HG02970 (cell line): ENCODE data around the gene SULT1C4.
"Not testable (repeated sequence)": the region's sequence is repeated elsewhere in the genome, so short reads cannot be mapped to it uniquely, and the experiment has no call there.

Experiments used
- ATAC-seq: cut with Tn5 transposase; IDR thresholded peaks from one replicate; pipeline ENCODE4 v1.9.1; 2021; ENCODE audit warnings: mild to moderate bottlenecking, moderate library complexity, moderate number of reproducible peaks; ENCODE audit not compliant: unreplicated experiment, low FRiP score

The SULT1C4 gene

DNA sequence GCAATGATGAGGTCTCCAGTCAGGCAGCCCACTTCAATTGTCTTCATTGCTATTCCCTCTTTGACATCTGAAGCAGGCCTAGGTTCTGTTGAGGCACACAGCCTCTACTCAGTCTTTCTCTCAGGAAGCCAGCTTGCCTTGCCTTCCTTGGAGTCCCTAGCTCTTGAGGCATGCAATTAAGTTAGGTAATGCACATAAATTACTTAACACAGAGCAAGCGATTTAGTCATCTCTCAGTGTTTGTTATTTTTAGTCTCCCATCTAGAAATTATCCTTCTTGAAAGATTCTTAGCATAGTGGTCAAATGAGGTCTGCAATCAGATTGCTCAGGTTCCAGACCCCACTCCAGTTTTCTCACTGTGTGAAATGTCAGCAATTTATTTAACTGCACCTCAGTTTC, 32.0 kb downstream of the SULT1C4 start:
- no peak for ATAC-seq

DNA sequence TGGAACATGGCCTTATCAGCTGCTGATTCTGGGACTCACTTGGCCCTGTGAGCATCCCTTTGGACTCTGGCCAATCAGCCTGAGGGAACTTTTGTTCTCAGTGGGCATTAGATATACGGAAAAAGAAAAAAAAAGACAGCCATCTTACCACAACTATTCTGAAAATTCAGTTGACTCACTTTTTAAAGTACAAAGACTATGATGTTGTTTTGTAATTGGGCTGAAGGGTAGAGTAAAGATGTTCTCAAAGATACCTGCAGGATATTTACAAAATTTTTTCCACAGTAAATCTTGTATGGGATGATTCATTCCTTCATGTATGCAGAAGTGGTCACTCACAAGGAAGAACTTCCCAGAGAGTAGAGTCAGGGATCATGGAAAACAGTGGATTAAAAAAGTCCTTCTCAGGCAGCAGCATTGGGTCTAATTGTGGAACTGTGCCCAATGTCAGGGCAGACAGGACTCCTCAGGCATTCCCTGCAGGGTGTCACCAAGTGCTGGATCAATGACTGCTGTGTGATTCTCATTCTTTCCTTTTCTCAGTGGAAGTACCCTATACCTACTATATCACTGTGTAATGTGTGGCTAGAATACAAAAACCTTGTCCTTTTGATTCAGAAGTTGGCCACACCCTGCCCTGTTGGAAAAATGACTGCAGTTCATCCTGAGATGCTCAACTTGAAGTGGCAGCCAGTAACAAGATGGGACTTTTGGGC, 35.4 kb downstream of the SULT1C4 start:
- no peak for ATAC-seq

DNA sequence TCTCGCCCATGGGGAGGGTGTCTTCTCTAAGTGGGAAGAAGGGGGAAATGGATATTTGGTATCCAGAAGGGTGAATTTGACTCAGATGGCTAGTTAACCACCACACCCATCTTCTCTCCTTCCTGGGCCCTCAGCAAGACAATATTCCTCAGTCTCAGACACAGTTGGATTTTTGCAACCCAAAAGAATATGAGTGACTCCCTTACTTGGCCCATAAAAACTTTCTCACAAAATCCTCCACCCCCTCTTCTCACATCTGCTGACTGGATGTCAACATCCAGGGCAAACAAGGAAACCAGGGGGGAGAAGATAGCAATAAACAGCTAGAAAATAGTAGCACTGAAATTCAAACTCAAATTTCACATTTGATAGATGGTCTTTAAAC, 35.9 kb downstream of the SULT1C4 start:
- ATAC-seq, result no peak

DNA sequence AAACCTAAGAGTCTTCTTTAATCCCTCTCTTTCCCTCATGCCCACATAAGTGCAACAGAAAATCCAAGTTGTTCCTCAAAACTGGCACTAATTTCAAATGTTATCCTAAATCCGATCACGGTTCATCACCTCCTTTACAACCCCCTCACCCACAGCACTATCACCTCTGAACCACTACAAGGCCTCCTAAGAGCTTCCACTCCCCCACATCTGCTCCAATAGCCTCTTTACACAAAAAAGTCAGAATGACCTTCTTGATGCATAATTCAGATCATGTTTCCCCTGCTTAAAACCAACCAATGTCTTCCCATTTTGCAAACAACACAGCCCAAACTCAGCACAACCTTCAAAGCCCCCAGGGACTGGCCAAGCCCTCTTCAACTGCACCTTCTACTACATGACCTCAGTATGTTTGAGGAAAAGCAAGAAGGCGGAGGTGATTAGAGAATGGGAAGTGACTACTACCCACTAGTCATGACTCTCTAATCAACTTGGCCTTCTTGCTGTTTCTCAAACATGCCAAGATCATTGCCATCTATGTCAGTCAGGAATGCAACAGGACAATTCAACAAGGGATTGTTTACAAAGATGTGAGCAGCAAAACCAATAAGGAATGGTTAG, 36.6 kb downstream of the SULT1C4 start:
- ATAC-seq, result no peak

DNA sequence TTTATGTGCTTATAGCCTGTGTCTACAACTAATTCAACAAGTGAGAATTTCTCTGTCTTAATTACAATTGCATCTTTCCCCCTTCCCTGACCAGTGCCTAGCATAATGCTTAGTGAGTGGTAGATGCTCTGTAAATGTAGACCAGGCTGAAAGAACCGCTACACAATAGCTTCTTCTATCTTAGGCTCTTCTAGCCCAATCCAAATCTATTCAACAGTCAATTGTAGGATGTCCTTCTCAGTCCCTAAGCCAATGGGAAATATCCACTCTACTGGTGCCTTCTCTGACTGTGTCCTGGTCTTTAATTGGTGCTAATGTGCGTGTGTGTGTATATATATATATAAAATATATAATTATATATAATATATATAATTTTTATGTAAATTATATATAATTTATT, 37.2 kb downstream of the SULT1C4 start:
- ATAC-seq, result no peak

DNA sequence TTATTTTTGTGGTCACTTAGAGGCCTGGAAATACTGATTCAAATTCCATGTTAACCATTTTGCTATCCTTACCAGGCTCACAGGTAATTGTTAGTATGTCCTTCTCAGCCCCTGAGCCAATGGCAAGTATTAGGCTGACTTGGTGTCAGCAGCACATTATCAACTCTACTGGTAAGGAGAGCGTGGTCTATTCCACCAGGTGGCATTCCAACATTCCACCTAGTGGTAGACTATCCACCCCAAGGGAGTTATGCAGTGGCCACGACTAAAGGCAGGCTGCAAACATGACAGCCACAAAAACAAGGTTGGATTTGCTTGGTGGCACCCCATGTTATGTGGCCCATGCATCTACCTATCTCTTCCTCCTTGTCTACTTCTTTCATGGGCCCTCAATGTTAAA, 39.5 kb downstream of the SULT1C4 start:
- no peak for ATAC-seq

DNA sequence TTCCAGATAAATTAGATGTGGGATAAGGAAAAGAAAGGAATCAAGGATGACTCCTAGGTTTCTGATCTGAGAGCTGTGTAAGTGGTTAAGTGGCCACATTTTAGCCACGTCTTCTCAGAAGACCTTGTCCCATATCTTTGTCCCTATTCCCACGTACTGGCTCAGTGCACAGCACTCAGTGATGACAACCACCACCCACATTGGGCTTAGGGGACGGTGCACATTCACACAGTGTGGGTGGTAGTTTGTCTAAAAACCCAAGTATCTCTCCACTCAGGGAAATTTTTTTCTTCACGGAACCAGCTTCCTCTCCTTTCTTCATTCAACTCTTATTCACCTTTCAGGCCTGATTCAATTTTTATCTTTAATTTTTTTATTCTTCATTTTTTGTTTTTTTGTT, 40.7 kb downstream of the SULT1C4 start:
- ATAC-seq, result no peak

DNA sequence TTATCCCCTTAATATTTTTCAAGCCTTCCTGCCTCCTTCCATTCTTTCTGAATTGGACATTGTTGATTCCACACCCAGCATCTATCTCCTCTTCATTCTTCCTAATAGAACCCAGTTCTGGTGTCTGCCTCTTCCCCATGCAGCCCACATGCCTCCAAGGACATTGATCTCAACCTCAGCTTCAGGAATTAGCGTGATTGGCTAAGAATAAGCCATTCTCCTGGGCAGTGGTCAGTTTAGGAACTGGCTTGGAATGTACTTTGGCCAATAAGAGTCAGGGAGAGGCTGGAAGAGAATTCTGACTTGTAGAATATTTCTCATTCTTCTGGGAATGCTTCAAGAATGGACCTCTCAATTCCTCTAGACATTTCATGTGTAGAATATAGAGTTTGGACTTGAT, 45.3 kb downstream of the SULT1C4 start:
- no peak for ATAC-seq

DNA sequence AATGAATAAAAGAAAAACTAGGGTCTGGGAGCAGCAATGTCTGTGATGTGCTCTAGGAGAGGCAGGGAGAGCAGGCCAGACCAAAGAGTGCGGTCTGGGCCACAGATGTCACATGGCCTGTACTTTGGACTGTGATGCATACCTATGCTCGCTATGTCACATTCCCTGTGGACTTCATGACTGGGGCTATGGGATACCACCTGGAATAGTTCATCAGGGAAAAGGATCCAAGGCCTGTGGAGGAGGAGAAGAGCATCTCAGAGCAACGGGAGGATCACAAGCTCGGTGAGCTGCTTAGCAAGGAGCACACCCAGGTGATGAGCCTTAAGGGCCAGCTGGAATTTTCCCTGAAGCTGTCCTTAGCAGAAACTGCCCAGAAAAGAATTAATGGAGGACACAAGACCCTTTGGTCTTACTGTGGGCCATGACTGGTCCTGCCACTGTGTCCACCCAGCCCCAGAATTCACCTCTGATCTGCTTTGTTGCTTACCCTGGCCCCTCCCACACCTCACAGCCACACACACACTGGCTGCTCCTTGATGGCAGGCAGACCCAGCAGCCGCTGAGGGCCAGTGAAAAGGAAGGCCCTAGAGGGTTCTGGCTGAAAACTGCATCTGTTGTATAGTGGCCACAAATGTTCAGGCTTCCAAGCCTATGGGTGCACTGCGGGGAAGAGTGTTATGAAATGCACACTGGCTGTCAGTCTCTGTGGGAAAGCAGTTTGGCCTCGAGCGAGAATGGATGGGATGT, 45.9 kb downstream of the SULT1C4 start:
- ATAC-seq, result no peak

DNA sequence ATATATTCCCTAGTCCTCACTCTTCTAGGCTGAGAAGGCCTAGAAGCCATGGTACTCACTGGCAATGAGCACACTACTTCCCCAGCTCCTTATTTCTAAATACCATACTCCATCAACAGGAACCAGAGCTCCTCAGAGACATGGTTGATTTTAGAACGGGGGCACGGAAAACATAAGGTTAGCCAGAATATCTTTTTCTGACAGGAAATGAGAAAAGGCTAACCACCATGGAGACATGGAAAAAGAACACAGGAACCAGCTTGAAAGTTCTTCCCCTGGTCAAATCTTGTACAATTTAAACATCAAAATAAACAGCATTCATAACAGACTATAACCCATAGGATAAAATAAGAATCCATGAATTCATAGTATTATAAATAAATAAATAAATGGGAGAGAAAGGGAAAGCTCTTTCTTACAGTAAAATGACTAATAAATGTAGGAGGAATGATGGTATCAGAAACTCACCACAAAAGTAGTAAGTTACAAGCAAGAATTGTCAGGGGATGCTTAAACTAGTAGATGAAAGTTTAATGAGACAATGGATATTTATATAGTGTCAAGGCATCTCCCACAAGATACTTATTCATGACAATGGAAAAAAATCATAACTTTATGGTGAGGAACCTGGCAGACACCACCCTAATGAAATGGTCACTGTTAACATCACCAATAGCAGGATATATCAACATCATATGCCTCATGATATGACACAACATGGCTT, 50.7 kb downstream of the SULT1C4 start:
- no peak for ATAC-seq

DNA sequence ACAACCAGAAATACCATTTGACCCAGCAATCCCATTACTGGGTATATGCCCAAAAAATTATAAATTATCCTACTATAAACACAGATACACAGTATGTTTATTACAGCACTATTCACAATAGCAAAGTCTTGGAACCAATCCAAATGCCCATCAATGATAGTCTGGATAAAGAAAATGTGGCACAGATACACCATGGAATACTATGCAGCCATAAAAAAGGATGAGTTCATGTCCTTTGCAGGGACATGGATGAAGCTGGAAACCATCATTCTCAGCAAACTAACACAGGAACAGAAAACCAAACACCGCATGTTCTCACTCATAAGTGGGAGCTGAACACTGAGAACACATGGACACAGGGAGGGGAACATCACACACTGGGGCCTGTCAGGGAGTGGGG, 57.8 kb downstream of the SULT1C4 start:
- ATAC-seq, result not testable (repeated sequence)

DNA sequence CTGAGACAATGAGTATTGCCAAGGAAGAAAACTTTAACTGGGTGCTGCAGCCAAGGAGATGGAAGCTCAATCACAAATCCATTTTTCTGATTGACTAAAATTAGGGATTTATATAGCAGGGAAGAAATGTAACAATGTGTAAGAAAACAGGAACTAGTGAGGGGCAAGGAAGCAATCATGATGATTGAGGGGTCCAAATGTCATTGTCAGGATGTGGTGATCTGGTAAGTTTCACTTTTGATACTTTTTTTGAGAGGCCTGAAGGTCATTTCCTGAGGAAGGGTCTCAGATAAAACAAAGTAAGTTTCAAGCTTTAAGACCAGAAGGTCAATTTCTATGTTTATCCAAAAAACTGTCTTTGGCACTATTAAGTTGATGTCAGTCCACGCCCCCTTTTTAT, 59.2 kb downstream of the SULT1C4 start:
- no peak for ATAC-seq
